Measurements from ENCODE around the gene RNF186. TPM values are rescaled to one million over a fixed set of nuclear protein-coding genes. Genes with fewer than 3 reads are reported as not detected.

RNF186 gene
- total and polyA plus RNA-seq, 4 donors: 8.0 TPM; not detected in 3

DNA sequence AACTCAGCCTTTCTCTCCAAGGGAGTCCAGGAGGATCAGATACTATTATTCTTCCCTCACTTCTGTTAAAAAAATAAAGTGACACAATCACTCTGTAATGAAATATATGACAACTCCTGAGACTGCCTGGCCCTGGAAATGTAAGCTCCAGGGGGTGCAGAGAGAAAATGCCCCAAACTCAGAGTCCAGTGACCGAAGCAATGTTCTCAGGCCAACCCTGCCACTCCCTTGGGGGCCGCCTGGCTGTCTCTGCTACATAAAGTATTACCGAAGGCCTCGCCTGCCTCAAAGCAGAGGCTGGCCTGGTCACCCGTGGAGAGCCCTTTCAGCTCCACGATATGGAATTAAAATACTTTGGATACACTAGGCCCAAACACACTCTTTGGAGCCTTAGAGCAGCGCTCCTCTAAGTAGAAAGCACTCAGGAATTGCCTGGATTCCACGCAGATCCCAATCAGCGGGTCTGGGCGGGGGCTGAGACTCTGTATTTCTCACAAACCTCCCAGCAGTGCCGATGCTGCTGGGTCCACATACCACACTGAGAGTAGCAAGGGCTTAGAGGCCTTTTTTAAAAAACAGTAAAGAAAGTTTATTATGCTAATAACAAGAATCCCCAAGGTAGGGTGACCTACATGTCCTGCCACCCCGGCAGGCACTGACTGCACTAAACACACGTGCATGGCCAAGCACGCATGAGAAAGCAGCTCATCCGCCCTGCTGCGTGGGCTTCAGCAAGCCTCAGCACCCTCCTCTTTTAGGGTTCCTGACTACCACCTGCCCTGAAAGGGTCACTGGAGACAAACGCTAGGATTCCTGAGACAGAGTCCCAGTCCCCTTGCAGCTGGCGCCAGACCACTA is 46.5 kb downstream of the RNF186 start:
- no peak for DNase-seq
- 77 to 80% methylated on average over 18 of the region's 18 CpGs for WGBS, 2 donors
- no peaks in the 10 kb centered on the region for H3K36me3 ChIP-seq (ENCODE audit: control insufficient read depth in 1 of 2, insufficient read depth in 2 of 2, low read length in 1 of 2)

DNA sequence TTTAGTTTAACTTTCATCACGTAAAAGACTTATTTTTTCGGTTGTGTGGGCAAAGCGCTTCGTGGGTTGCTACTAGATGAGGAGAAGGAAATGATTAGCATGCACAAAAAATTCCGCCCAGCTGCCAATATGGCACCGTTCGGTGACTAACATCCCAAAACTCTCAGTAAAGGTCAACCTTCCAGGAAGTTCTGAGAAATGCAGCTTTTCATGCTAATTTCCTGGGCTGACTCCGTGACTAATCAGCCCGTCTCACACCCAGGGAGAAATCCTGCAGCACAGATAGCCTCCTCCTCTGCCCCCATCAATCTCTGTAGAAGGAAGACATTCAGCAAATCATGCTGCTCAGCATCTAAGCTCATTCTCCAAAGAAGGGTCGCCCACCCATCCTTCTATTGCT is 49.5 kb downstream of the RNF186 start:
- H3K36me3 ChIP-seq (ENCODE audit: control insufficient read depth in 1 of 2, insufficient read depth in 2 of 2, low read length in 1 of 2): no peaks in the 10 kb centered on the region

More for the DNA sequence above, 46.5 kb downstream of the RNF186 start:
- intact Hi-C loops (cut with DNase I): loop anchor here in 1 of 2 donors (5.0 kb wide), 1 partner anchor 41 kb away; no protein-coding TSS in a partner anchor
- Histone ChIP-seq H3K27me3 (ENCODE audit: control insufficient read depth in 1 of 2, insufficient read depth in 2 of 2, low read length in 1 of 2) (no peaks in the 10 kb centered on the region), H3K4me3 (ENCODE audit: low read length in 2 of 2) (no peak overlapping the region), H3K27ac (ENCODE audit: low read depth in 1 of 2, low read length in 2 of 2) (no peak overlapping the region), H3K9me3 (ENCODE audit: control insufficient read depth, low read length) (no peaks in the 10 kb centered on the region), H3K4me1 (ENCODE audit: control insufficient read depth in 1 of 2, insufficient read depth in 2 of 2, low read length in 2 of 2) (no peaks in the 10 kb centered on the region)
- ATAC-seq (ENCODE audit: low FRiP score): no peak

DNA sequence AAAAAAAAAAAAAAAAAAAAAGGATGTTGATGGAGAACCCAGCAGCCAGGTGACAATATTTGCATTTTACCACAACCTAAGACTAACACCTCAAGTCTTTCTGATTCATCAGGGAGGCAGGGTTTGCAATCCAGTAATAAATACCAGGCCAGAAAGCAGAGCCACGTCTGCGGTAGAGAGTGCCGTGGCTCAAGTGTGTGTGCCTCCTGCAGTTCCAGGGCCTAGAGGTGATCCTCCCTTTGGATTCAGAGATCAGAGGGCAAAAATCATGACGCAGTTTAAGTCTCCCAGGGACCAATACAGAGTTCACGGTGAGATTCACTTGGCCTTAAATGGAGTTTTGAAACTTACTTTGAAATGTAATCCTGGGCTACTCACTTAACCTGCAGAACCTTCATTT is 50.2 kb downstream of the RNF186 start:
- H3K27me3 ChIP-seq (ENCODE audit: control insufficient read depth in 1 of 2, insufficient read depth in 2 of 2, low read length in 1 of 2): no peaks in the 10 kb centered on the region
- 87 to 88% methylated on average over 5 of the region's 5 CpGs for WGBS, 2 donors
- ATAC-seq (ENCODE audit: low FRiP score) (no peak), DNase-seq (no peak)
- H3K9me3 ChIP-seq (ENCODE audit: control insufficient read depth, low read length): no peaks in the 10 kb centered on the region
- no peak overlapping the region for H3K27ac ChIP-seq (ENCODE audit: low read depth in 1 of 2, low read length in 2 of 2)
- no peaks in the 10 kb centered on the region for H3K36me3 ChIP-seq (ENCODE audit: control insufficient read depth in 1 of 2, insufficient read depth in 2 of 2, low read length in 1 of 2)
- no peaks in the 10 kb centered on the region for H3K4me1 ChIP-seq (ENCODE audit: control insufficient read depth in 1 of 2, insufficient read depth in 2 of 2, low read length in 2 of 2)
- intact Hi-C loops (cut with DNase I): loop anchor here (5.0 kb wide), 1 partner anchor 38 kb away; no protein-coding TSS in a partner anchor
- no peak overlapping the region for H3K4me3 ChIP-seq (ENCODE audit: low read length in 2 of 2)

More for the DNA sequence above, 49.5 kb downstream of the RNF186 start:
- intact Hi-C loops (cut with DNase I): loop anchor here in 1 of 2 donors (5.0 kb wide), 1 partner anchor 38 kb away; no protein-coding TSS in a partner anchor
- Histone ChIP-seq H3K4me1 (ENCODE audit: control insufficient read depth in 1 of 2, insufficient read depth in 2 of 2, low read length in 2 of 2) (no peaks in the 10 kb centered on the region), H3K27ac (ENCODE audit: low read depth in 1 of 2, low read length in 2 of 2) (no peak overlapping the region), H3K27me3 (ENCODE audit: control insufficient read depth in 1 of 2, insufficient read depth in 2 of 2, low read length in 1 of 2) (no peaks in the 10 kb centered on the region), H3K9me3 (ENCODE audit: control insufficient read depth, low read length) (no peaks in the 10 kb centered on the region), H3K4me3 (ENCODE audit: low read length in 2 of 2) (no peak overlapping the region)
- ATAC-seq (ENCODE audit: low FRiP score) (no peak), DNase-seq (peak in 1 of 2 donors; percentile 70)
- 36 to 59% methylated on average over 10 of the region's 10 CpGs for WGBS, 2 donors

Other genes starting within 250 kb of the RNF186 start
- 100 to 1,000 TPM; 134 to 188 TPM for gene NBL1, start 171.0 kb downstream of the RNF186 start, total RNA-seq
- 100 to 1,000 TPM; 133 to 166 TPM for gene NBL1, start 171.0 kb downstream of the RNF186 start, polyA plus RNA-seq
- under 1 TPM in 1 of 2 donors, not detected in 1; 0.18 TPM for gene HTR6, start 150.4 kb downstream of the RNF186 start, total RNA-seq
- not detected for gene HTR6, start 150.4 kb downstream of the RNF186 start, polyA plus RNA-seq
- gene TMCO4, start 15.4 kb downstream of the RNF186 start, total RNA-seq: 10 to 100 TPM; 33.1 to 37.1 TPM
- 10 to 100 TPM; 18.7 to 22.7 TPM for gene TMCO4, start 15.4 kb downstream of the RNF186 start, polyA plus RNA-seq
- gene OTUD3, start 67.1 kb upstream of the RNF186 start, total RNA-seq: 10 to 100 TPM; 11.5 to 19.5 TPM
- gene OTUD3, start 67.1 kb upstream of the RNF186 start, polyA plus RNA-seq: 1 to 10 TPM; 1.3 to 5.0 TPM
- not detected for gene PLA2G2E, start 108.3 kb upstream of the RNF186 start, total RNA-seq
- not detected for gene PLA2G2E, start 108.3 kb upstream of the RNF186 start, polyA plus RNA-seq
- 1,000 to 10,000 TPM in 1 of 2 donors, 100 to 1,000 TPM in 1; 901 to 2,513 TPM for gene PLA2G2A, start 164.3 kb upstream of the RNF186 start, total RNA-seq
- 10 to 100 TPM; 11.2 to 26.9 TPM for gene PLA2G2A, start 164.3 kb upstream of the RNF186 start, polyA plus RNA-seq

Measured in aorta (tissue), 5 donors.